NCI-H82 treated with DMSO at 0.1 percent for 48 hours (cell line): ENCODE data around the gene DENND2A.
A peak's percentile ranks its signal among the peaks of the same experiment; 100 is the strongest.
"Not testable (repeated sequence)": the region's sequence is repeated elsewhere in the genome, so short reads cannot be mapped to it uniquely, and the experiment has no call there.

ENCODE experiments used
- DNase-seq: peaks from one replicate; lab custom pipeline; 2025; ENCODE audit not compliant: unreplicated experiment; lab: John Stamatoyannopoulos, UW

DENND2A gene

GRCh38 chr7:140517546-140518369, 122.9 kb downstream of the DENND2A start:
- DNase-seq: peak; percentile 78

GRCh38 chr7:140512317-140513000, 128.2 kb downstream of the DENND2A start:
- DNase-seq: peak; percentile 49

GRCh38 chr7:140509789-140510188, 130.8 kb downstream of the DENND2A start:
- no peak for DNase-seq

GRCh38 chr7:140507556-140507955, 133.1 kb downstream of the DENND2A start:
- not testable (repeated sequence) for DNase-seq

GRCh38 chr7:140506788-140507464, 133.7 kb downstream of the DENND2A start:
- DNase-seq: no peak

- DNase-seq: no peak
Measured at GRCh38 chr7:140501966-140502365, 138.6 kb downstream of the DENND2A start.

GRCh38 chr7:140497807-140498206, 142.8 kb downstream of the DENND2A start:
- not testable (repeated sequence) for DNase-seq

- DNase-seq: no peak
Measured at GRCh38 chr7:140497241-140497769, 143.3 kb downstream of the DENND2A start.

- DNase-seq: no peak
Measured at GRCh38 chr7:140495514-140496097, 145.0 kb downstream of the DENND2A start.

- DNase-seq: no peak
Measured at GRCh38 chr7:140494867-140495266, 145.7 kb downstream of the DENND2A start.

GRCh38 chr7:140489026-140489359, 151.6 kb downstream of the DENND2A start:
- DNase-seq: no peak

- DNase-seq: no peak
Measured at GRCh38 chr7:140485500-140486265, 154.9 kb downstream of the DENND2A start.

GRCh38 chr7:140484951-140485499, 155.6 kb downstream of the DENND2A start:
- no peak for DNase-seq

GRCh38 chr7:140484479-140484878, 156.1 kb downstream of the DENND2A start:
- DNase-seq: no peak

GRCh38 chr7:140479739-140480084, 160.9 kb downstream of the DENND2A start:
- DNase-seq: no peak

GRCh38 chr7:140479062-140479738, 161.4 kb downstream of the DENND2A start, which contains the start of gene MKRN1:
MKRN1 (minus strand) TSS chr7:140479505; CDS start chr7:140479344, 161 bp downstream.
- DNase-seq: peak; percentile 93

- DNase-seq: no peak
Measured at GRCh38 chr7:140478246-140479061, 162.2 kb downstream of the DENND2A start.

- DNase-seq: no peak
Measured at GRCh38 chr7:140476698-140477261, 163.8 kb downstream of the DENND2A start.
